Measurements from ENCODE around the gene TSC22D4. TPM values are rescaled to one million over a fixed set of nuclear protein-coding genes. Genes with fewer than 3 reads are reported as not detected.

TSC22D4 gene
- polyA plus RNA-seq, 3 donors, result 23.8 to 91.5 (median 26.3) TPM

DNA sequence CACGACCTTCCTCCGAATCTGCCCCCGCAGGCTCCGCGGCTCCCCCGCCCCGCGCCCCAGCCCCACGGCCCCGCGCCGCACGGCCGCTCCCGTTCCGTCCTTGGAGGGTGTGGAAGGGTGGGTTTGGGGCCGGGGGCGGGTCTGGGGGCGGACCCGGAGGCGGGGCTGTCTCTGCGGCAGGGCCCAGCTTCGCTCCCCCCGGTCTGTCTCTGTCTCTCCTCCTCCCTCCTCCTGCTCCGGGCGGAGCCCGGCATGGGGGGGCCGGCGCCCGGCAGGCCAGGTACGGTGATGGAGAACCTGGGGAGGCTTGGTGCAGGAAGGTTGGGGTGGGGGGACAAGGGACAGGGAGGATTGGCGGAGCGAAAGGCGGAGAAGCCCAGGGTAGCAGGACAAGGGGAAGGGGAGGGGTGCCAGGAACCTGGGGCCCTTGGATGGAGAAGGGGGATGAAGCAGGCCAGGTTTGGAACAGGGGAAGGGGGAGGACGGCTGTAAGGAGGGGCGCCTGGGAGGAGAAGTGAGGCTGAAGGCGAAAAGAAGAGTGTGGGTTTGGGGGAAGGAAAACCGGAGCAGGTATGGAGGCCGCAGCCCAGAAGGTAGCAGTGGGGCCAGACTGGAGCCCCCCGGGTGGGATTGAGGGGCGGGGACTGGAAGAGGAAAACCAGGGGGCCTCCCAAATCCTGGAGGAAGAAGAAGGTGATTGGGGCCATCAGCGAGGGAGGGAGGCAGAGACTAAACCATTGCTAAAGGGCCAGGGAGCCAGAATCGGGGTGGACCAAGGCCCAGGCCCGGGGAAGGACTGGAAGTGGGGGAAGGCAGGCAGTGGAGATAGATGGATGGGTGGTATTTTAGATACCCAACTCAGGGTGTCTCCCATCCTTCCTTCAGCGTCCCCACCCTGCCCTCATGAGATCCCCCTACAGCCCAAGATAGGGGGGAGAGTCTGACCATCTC is 5.0 kb upstream of the TSC22D4 start, which contains the start of gene NYAP1:
Gene NYAP1, plus strand, starts transcription at position 206 of the 951 bp plus-strand sequence. CDS start 1,385 bp downstream, outside the sequence.
- Histone ChIP-seq H3K9me3 (replicated peaks in 1 of 2; ENCODE audit: control insufficient read depth in 1 of 2, insufficient read depth in 1 of 2, low read length in 2 of 2) (no peaks in the 10 kb centered on the region), H3K4me3 (replicated peaks in 1 of 3; ENCODE audit: low read depth in 2 of 3, low read length in 3 of 3) (peak within 1 kb of the TSS; percentile 37 to 77 (median 43)), H4K20me1 (ENCODE audit: insufficient read depth, low read length) (peaks cover 5% of the 10 kb centered on the region), H3K27me3 (ENCODE audit: control insufficient read depth in 2 of 2, insufficient read depth in 2 of 2, low read length in 2 of 2) (peaks cover 0 to 6% of the 10 kb centered on the region in 2 donors), H3K4me2 (replicated peaks; ENCODE audit: extremely low read depth, low read length, poor library complexity, severe bottlenecking) (peak within 1 kb of the TSS; percentile 93), H2AFZ (ENCODE audit: insufficient read depth, low read depth, low read length, poor library complexity, severe bottlenecking) (peak within 1 kb of the TSS; percentile 81), H3K27ac (ENCODE audit: low read depth in 1 of 2, low read length in 2 of 2) (no peak within 1 kb of the TSS), H3K9ac (ENCODE audit: insufficient read depth, low read length, poor library complexity, severe bottlenecking) (peak within 1 kb of the TSS; percentile 40), H3K79me2 (ENCODE audit: insufficient read depth, low read length) (peaks cover 4% of the 10 kb centered on the region), H3K4me1 (ENCODE audit: control insufficient read depth in 1 of 2, insufficient read depth in 2 of 2, low read length in 2 of 2) (peaks cover 12 to 28% of the 10 kb centered on the region in 2 donors), H3K36me3 (replicated peaks in 1 of 2; ENCODE audit: control insufficient read depth in 1 of 2, insufficient read depth in 2 of 2, low read length in 2 of 2) (no peaks in the 10 kb centered on the region)
- 65% methylated on average over 15 of the region's 45 CpGs for WGBS (ENCODE audit: insufficient coverage)
- Mint-ChIP-seq H3K36me3 (peaks cover 0 to 3% of the 10 kb centered on the region in 2 donors), H3K9me3 (no peaks in the 10 kb centered on the region), H3K4me1 (peaks cover 12% of the 10 kb centered on the region), H3K27me3 (ENCODE audit: low read depth in 3 of 3) (peaks cover 10 to 19% (median 16%) of the 10 kb centered on the region in 3 donors), H3K4me3 (peak within 1 kb of the TSS; percentile 75 to 87), H3K27ac (peak within 1 kb of the TSS in 2 of 7 donors; percentile 46 to 69)
- TF ChIP-seq, protein P1, sequence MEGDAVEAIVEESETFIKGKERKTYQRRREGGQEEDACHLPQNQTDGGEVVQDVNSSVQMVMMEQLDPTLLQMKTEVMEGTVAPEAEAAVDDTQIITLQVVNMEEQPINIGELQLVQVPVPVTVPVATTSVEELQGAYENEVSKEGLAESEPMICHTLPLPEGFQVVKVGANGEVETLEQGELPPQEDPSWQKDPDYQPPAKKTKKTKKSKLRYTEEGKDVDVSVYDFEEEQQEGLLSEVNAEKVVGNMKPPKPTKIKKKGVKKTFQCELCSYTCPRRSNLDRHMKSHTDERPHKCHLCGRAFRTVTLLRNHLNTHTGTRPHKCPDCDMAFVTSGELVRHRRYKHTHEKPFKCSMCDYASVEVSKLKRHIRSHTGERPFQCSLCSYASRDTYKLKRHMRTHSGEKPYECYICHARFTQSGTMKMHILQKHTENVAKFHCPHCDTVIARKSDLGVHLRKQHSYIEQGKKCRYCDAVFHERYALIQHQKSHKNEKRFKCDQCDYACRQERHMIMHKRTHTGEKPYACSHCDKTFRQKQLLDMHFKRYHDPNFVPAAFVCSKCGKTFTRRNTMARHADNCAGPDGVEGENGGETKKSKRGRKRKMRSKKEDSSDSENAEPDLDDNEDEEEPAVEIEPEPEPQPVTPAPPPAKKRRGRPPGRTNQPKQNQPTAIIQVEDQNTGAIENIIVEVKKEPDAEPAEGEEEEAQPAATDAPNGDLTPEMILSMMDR (IDR thresholded peaks at IDR 0.05), result no peak
- DNase-seq, result no peak
- intact Hi-C loops (cut with micrococcal nuclease), result loop anchor here in 1 of 2 donors (2.0 kb wide), 1 partner anchor 15 kb away; no protein-coding TSS in a partner anchor

DNA sequence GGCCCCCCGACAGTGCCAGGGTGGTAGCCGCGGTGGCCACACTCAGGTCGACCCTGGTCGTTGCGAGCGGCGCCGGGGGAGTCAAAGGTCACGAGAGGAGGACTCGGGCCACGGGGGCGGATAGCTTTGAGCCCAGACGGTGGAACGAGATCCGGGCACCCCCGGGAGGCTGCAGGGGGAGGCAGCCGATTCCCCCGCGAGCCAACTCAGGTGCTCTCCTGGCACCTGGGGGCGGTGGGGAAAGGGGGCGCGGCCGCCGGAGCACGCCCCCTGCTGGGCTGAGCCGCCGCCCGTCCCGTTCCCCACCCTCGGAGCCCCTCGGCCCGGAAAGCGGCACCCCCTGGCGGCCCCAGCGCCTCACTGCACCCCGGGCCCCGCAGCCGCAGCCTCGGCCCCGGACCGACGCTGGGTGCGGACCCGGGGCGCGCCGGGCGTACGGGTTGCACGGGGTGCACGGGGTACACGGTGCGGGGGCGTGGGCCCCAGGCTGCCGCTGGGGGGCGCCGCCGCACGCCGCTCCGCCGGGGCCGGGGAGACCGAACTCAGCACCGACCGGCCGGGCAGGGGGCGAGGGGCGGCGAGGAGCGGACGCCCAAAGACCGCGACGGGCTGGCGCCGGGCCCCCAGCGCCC is 4.2 kb upstream of the TSC22D4 start:
- peaks cover 12% of the 10 kb centered on the region for H4K20me1 ChIP-seq (ENCODE audit: insufficient read depth, low read length)
- H3K27ac Mint-ChIP-seq, result no peak overlapping the region
- H3K36me3 ChIP-seq (replicated peaks in 1 of 2; ENCODE audit: control insufficient read depth in 1 of 2, insufficient read depth in 2 of 2, low read length in 2 of 2), result no peaks in the 10 kb centered on the region
- no peak overlapping the region for H3K27ac ChIP-seq (ENCODE audit: low read depth in 1 of 2, low read length in 2 of 2)
- H3K9me3 ChIP-seq (replicated peaks in 1 of 2; ENCODE audit: control insufficient read depth in 1 of 2, insufficient read depth in 1 of 2, low read length in 2 of 2), result no peaks in the 10 kb centered on the region
- peaks cover 0 to under 1% (median 0%) of the 10 kb centered on the region in 7 donors for H3K9me3 Mint-ChIP-seq
- peaks cover 12% of the 10 kb centered on the region for H3K4me1 Mint-ChIP-seq
- H3K36me3 Mint-ChIP-seq, result peaks cover 0 to 3% of the 10 kb centered on the region in 2 donors
- H3K4me3 ChIP-seq (replicated peaks in 1 of 3; ENCODE audit: low read depth in 2 of 3, low read length in 3 of 3), result peak overlapping the region; percentile 37 to 77 (median 43)
- H3K4me1 ChIP-seq (ENCODE audit: control insufficient read depth in 1 of 2, insufficient read depth in 2 of 2, low read length in 2 of 2), result peaks cover 12 to 28% of the 10 kb centered on the region in 2 donors
- peak overlapping the region; percentile 93 for H3K4me2 ChIP-seq (replicated peaks; ENCODE audit: extremely low read depth, low read length, poor library complexity, severe bottlenecking)
- peak overlapping the region; percentile 40 for H3K9ac ChIP-seq (ENCODE audit: insufficient read depth, low read length, poor library complexity, severe bottlenecking)
- peak overlapping the region; percentile 75 to 87 for H3K4me3 Mint-ChIP-seq
- H2AFZ ChIP-seq (ENCODE audit: insufficient read depth, low read depth, low read length, poor library complexity, severe bottlenecking), result peak overlapping the region; percentile 81
- H3K27me3 Mint-ChIP-seq (ENCODE audit: low read depth in 3 of 3), result peaks cover 11 to 19% (median 16%) of the 10 kb centered on the region in 3 donors
- peaks cover 12% of the 10 kb centered on the region for H3K79me2 ChIP-seq (ENCODE audit: insufficient read depth, low read length)
- peak; percentile 34 to 65 (median 49) for DNase-seq
- TF ChIP-seq, protein P1 (IDR thresholded peaks at IDR 0.05), result peak; percentile 98
- peaks cover 0 to 6% of the 10 kb centered on the region in 2 donors for H3K27me3 ChIP-seq (ENCODE audit: control insufficient read depth in 2 of 2, insufficient read depth in 2 of 2, low read length in 2 of 2)
- under 1% methylated on average over 78 of the region's 79 CpGs for WGBS (ENCODE audit: insufficient coverage)
- intact Hi-C loops (cut with micrococcal nuclease), result loop anchor here in 1 of 2 donors (2.0 kb wide), 1 partner anchor 14 kb away; no protein-coding TSS in a partner anchor

Data from CD14-positive monocyte (primary cell).